IMR-90 (cell line): Measurements from ENCODE around the gene MMD. TPM values are rescaled to one million over a fixed set of nuclear protein-coding genes. Genes with fewer than 3 reads are reported as not detected.

Experiments
- ATAC-seq: fragments of 200-7000 bp; cut with Tn5 transposase; 2 replicates; pipeline ENCODE4 v1.9.1; 2020; ENCODE audit warnings: low read depth, mild to moderate bottlenecking, moderate library complexity
- BruUV-seq: library from RNA; stranded (reverse); fragments of 400-500 nt; replicated peaks from 2 replicates; lab custom pipeline; 2021; lab: Mats Ljungman, UMichigan
- CTCF ChIA-PET: fragments of 300-600 bp; formaldehyde crosslinking; extraction: SDS; loops from one replicate; lab custom pipeline; 2021; ENCODE audit warnings: antibody characterized with exemption; lab: Yijun Ruan, JAX
- POLR2A ChIA-PET: fragments of 300-600 bp; sonication (Branson Sonifier 250); formaldehyde crosslinking; loops from one replicate; lab custom pipeline; 2022; ENCODE audit warnings: antibody characterized with exemption; ENCODE audit not compliant: unreplicated experiment; lab: Charles Lee
- DNase-seq: peaks from one replicate; pipeline ENCODE4 v3.0.0; 2013
- H2AFZ ChIP-seq: replicated peaks from 2 replicates; pipeline ENCODE3; 2013; ENCODE audit warnings: low read length, mild to moderate bottlenecking; ENCODE audit not compliant: poor library complexity
- H2AK5ac ChIP-seq: 2 replicates; pipeline ENCODE4 v1.6.1; 2013; ENCODE audit warnings: low read depth, low read length, inconsistent platforms
- H2AK9ac ChIP-seq: replicated peaks from 2 replicates; pipeline ENCODE3; 2013; ENCODE audit warnings: mild to moderate bottlenecking, low read depth, low read length, moderate library complexity; ENCODE audit not compliant: poor library complexity
- H2BK120ac ChIP-seq: 2 replicates; pipeline ENCODE4 v1.6.1; 2013; ENCODE audit warnings: low read depth, low read length, inconsistent platforms
- H2BK15ac ChIP-seq: 3 replicates; pipeline ENCODE4 v1.6.1; 2013; ENCODE audit warnings: low read depth, low read length, inconsistent platforms
- H2BK20ac ChIP-seq: 2 replicates; pipeline ENCODE4 v1.6.1; 2013; ENCODE audit warnings: low read depth, mild to moderate bottlenecking, inconsistent platforms, low read length, moderate library complexity
- H2BK5ac ChIP-seq: 2 replicates; pipeline ENCODE4 v1.6.1; 2013; ENCODE audit warnings: mild to moderate bottlenecking, low read depth, low read length, inconsistent platforms; ENCODE audit not compliant: poor library complexity, severe bottlenecking
- H3K14ac ChIP-seq: replicated peaks from 2 replicates; pipeline ENCODE4 v1.6.1; 2013; ENCODE audit warnings: low read depth, low read length, inconsistent platforms
- H3K18ac ChIP-seq: 2 replicates; pipeline ENCODE4 v1.6.1; 2013; ENCODE audit warnings: low read depth, low read length, control low read depth
- H3K23ac ChIP-seq: 2 replicates; pipeline ENCODE4 v1.6.1; 2013; ENCODE audit warnings: low read depth, low read length, inconsistent platforms
- H3K27ac ChIP-seq: 2 replicates; pipeline ENCODE4 v1.5.1; 2013; ENCODE audit warnings: mild to moderate bottlenecking, control low read depth, low read length; ENCODE audit not compliant: insufficient read depth
- H3K27me3 ChIP-seq: 2 replicates; pipeline ENCODE4 v1.6.1; 2013; ENCODE audit warnings: low read length; ENCODE audit not compliant: control insufficient read depth, insufficient read depth
- H3K36me3 ChIP-seq: 2 replicates; pipeline ENCODE4 v1.6.1; 2013; ENCODE audit warnings: low read length, mixed read lengths; ENCODE audit not compliant: control insufficient read depth, insufficient read depth
- H3K4ac ChIP-seq: 2 replicates; pipeline ENCODE4 v1.6.1; 2013; ENCODE audit warnings: low read depth, low read length, inconsistent platforms
- H3K4me1 ChIP-seq: 2 replicates; pipeline ENCODE4 v1.6.1; 2013; ENCODE audit warnings: low read length, mixed read lengths; ENCODE audit not compliant: control insufficient read depth, insufficient read depth
- H3K4me2 ChIP-seq: 2 replicates; pipeline ENCODE4 v1.6.1; 2013; ENCODE audit warnings: low read depth, mild to moderate bottlenecking, control low read depth, low read length, moderate library complexity
- H3K4me3 ChIP-seq: 2 replicates; pipeline ENCODE4 v1.5.1; 2013; ENCODE audit warnings: low read depth, mild to moderate bottlenecking, control low read depth, low read length, moderate library complexity; ENCODE audit not compliant: insufficient read depth
- H3K56ac ChIP-seq: 2 replicates; pipeline ENCODE4 v1.6.1; 2013; ENCODE audit warnings: low read length, inconsistent platforms; ENCODE audit not compliant: insufficient read depth; ENCODE audit errors: extremely low read depth
- H3K79me1 ChIP-seq, 2 experiments: 2 replicates each; pipeline ENCODE4 v1.6.1; 2013; ENCODE audit warnings: low read length in 2 of 2, inconsistent platforms in 1 of 2, low read depth in 1 of 2
- H3K9ac ChIP-seq: 2 replicates; pipeline ENCODE4 v1.6.1; 2013; ENCODE audit warnings: low read depth, low read length, control low read depth
- H3K9me1 ChIP-seq: 2 replicates; pipeline ENCODE4 v1.6.1; 2013; ENCODE audit warnings: low read length, inconsistent platforms; ENCODE audit not compliant: insufficient read depth
- H3K9me3 ChIP-seq: 2 replicates; pipeline ENCODE4 v1.6.1; 2013; ENCODE audit warnings: low read length; ENCODE audit not compliant: control insufficient read depth, insufficient read depth
- H4K20me1 ChIP-seq: 2 replicates; pipeline ENCODE4 v1.6.1; 2013; ENCODE audit warnings: low read length, inconsistent platforms; ENCODE audit not compliant: insufficient read depth
- H4K5ac ChIP-seq: 2 replicates; pipeline ENCODE4 v1.6.1; 2013; ENCODE audit warnings: mild to moderate bottlenecking, low read depth, low read length, control low read depth
- H4K8ac ChIP-seq, 2 experiments: 2 replicates each; pipeline ENCODE4 v1.6.1; 2013; ENCODE audit warnings: low read depth in 2 of 2, low read length in 2 of 2, control low read depth in 1 of 2, inconsistent platforms in 1 of 2
- H4K91ac ChIP-seq: 2 replicates; pipeline ENCODE4 v1.6.1; 2013; ENCODE audit warnings: low read depth, low read length, inconsistent platforms; ENCODE audit not compliant: insufficient read depth
- BHLHE40 ChIP-seq: fragments of 150-350 bp; IDR thresholded peaks from 2 replicates; pipeline ENCODE4 v1.6.1; 2016; ENCODE audit warnings: mild to moderate bottlenecking, low read depth, low read length
- CEBPB ChIP-seq: IDR thresholded peaks from 2 replicates; pipeline ENCODE4 v1.6.1; 2012; ENCODE audit warnings: low read depth, low read length, improper control_type of control experiment
- CHD1 ChIP-seq: IDR thresholded peaks from 2 replicates; pipeline ENCODE4 v1.6.1; 2012; ENCODE audit warnings: low read depth, low read length, improper control_type of control experiment
- CTCF ChIP-seq: conservative IDR thresholded peaks from 2 replicates; pipeline ENCODE4 v1.5.1; 2012; ENCODE audit warnings: mild to moderate bottlenecking, low read depth, low read length, improper control_type of control experiment
- ELK1 ChIP-seq: fragments of 150-350 bp; IDR thresholded peaks from 2 replicates; pipeline ENCODE4 v1.6.1; 2016; ENCODE audit warnings: low read depth, mild to moderate bottlenecking, low read length, moderate library complexity, borderline replicate concordance
- FOS ChIP-seq: fragments of 150-350 bp; IDR thresholded peaks from 2 replicates; pipeline ENCODE4 v1.6.1; 2016; ENCODE audit warnings: low read depth, low read length
- MAFK ChIP-seq: IDR thresholded peaks from 2 replicates; pipeline ENCODE4 v1.6.1; 2012; ENCODE audit warnings: low read depth, low read length, improper control_type of control experiment
- MAZ ChIP-seq: IDR thresholded peaks from 2 replicates; pipeline ENCODE4 v1.6.1; 2012; ENCODE audit warnings: low read depth, mild to moderate bottlenecking, low read length, improper control_type of control experiment, moderate library complexity, borderline replicate concordance
- MXI1 ChIP-seq: IDR thresholded peaks from 2 replicates; pipeline ENCODE4 v1.6.1; 2012; ENCODE audit warnings: low read depth, mild to moderate bottlenecking, low read length, moderate library complexity, borderline replicate concordance
- NFE2L2 ChIP-seq: fragments of 150-350 bp; IDR thresholded peaks from 2 replicates; pipeline ENCODE4 v1.6.1; 2016; ENCODE audit warnings: low read depth, mild to moderate bottlenecking, low read length
- POLR2A ChIP-seq: IDR thresholded peaks from 2 replicates; pipeline ENCODE4 v1.6.1; 2012; ENCODE audit warnings: mild to moderate bottlenecking, low read depth, low read length
- RAD21 ChIP-seq: IDR thresholded peaks from 2 replicates; pipeline ENCODE4 v1.6.1; 2012; ENCODE audit warnings: low read length, improper control_type of control experiment
- RCOR1 ChIP-seq: IDR thresholded peaks from 2 replicates; pipeline ENCODE4 v1.6.1; 2012; ENCODE audit warnings: mild to moderate bottlenecking, low read length, improper control_type of control experiment; ENCODE audit not compliant: insufficient replicate concordance
- RFX5 ChIP-seq: IDR thresholded peaks from 2 replicates; pipeline ENCODE4 v1.8.0; 2012; ENCODE audit warnings: low read depth, mild to moderate bottlenecking, low read length, moderate library complexity
- SMC3 ChIP-seq: fragments of 150-350 bp; IDR thresholded peaks from 2 replicates; pipeline ENCODE4 v1.6.1; 2016; ENCODE audit warnings: low read depth, mild to moderate bottlenecking, antibody characterized with exemption, low read length, moderate library complexity
- USF2 ChIP-seq: fragments of 150-350 bp; IDR thresholded peaks from 2 replicates; pipeline ENCODE4 v1.6.1; 2017; ENCODE audit warnings: mild to moderate bottlenecking, antibody characterized with exemption, low read length, low read depth
- WGBS, 2 experiments: methylation state at CpG; one replicate each; pipeline versions ENCODE4 v1.1.5 to v1.1.7; 2013; ENCODE audit warnings: missing lambda C conversion rate in 2 of 2; ENCODE audit not compliant: insufficient read length in 1 of 2; ENCODE audit errors: extremely low coverage in 2 of 2; 5-methylcytosine and 5-hydroxymethylcytosine counted together
- dilution Hi-C: fragments of 300-500 bp; cut with HindIII; formaldehyde crosslinking; loops from one replicate; pipeline ENCODE4 v1.14.3; 2018; ENCODE audit warnings: low sequenced_read_pairs; ENCODE audit not compliant: unreplicated experiment
- in situ Hi-C: fragments of 300-500 bp; cut with MboI; formaldehyde crosslinking; loops from 3 replicates; pipeline ENCODE4 v1.14.3; 2019; ENCODE audit warnings: low sequenced_read_pairs, inconsistent platforms, mixed read lengths
- intact Hi-C: fragments of 100-400 bp; cut with micrococcal nuclease; formaldehyde crosslinking; loops from 2 replicates; pipeline ENCODE4 v1.10.0; 2022
- polyA plus RNA-seq, 3 experiments: library from polyadenylated mRNA; depleted of rRNA; stranded (reverse); fragments of >200 nt; gene quantifications; 2 replicates each; pipeline ENCODE4 v1.2.3, GENCODE V29; 2012; ENCODE audit warnings: low replicate concordance in 1 of 3
- total RNA-seq: library from RNA; depleted of rRNA; stranded (reverse); fragments of >200 nt; gene quantifications from 2 replicates; pipeline ENCODE4 v1.2.3, GENCODE V29; 2012

The MMD gene
- total and polyA plus RNA-seq, 2 of the 4 experiments (the other 2 are of a cell fraction) = 6.3 to 7.0 TPM

GRCh38 chr17:55354941-55355340, 66.7 kb downstream of the MMD start:
- WGBS, 2 experiments = no CpG with 5 or more reads among the region's 2 CpGs
- Histone ChIP-seq H4K5ac (no peak overlapping the region), H3K14ac (no peak overlapping the region), H3K56ac (no peak overlapping the region), H3K79me1 (no peaks in the 10 kb centered on the region), H2AK9ac (no peak overlapping the region), H3K4me2 (no peak overlapping the region), H2AFZ (no peak overlapping the region), H3K27ac (no peak overlapping the region), H3K36me3 (no peaks in the 10 kb centered on the region), H3K9me1 (no peaks in the 10 kb centered on the region), H2BK120ac (no peak overlapping the region), H3K23ac (no peak overlapping the region), H4K20me1 (no peaks in the 10 kb centered on the region), H3K9me3 (no peaks in the 10 kb centered on the region), H3K18ac (no peak overlapping the region), H2AK5ac (no peak overlapping the region), H2BK5ac (no peak overlapping the region), H3K4ac (no peak overlapping the region), H3K27me3 (peaks cover 4% of the 10 kb centered on the region), H2BK20ac (no peak overlapping the region), H3K4me3 (no peak overlapping the region), H3K9ac (no peak overlapping the region), H3K4me1 (no peaks in the 10 kb centered on the region), H4K91ac (no peak overlapping the region), H2BK15ac (no peak overlapping the region), H4K8ac (no peak overlapping the region)
- intact Hi-C loops = loop anchor here (5.0 kb wide), 1 partner anchor 157 kb away; the partner anchor contains the start of gene SMIM36
- ATAC-seq (no peak), DNase-seq (no peak)
- dilution Hi-C loops = no loop called here
- ChIA-PET CTCF (interaction anchor here (1.0 to 1.3 kb wide), 2 partner anchors 57 to 158 kb away, joined by 3 read pairs; no protein-coding TSS in a partner anchor), POLR2A (no interaction called here)
- no TSS peak for BruUV-seq
- in situ Hi-C loops = loop anchor here (5.0 kb wide), 1 partner anchor 157 kb away; the partner anchor contains the start of gene SMIM36
- TF ChIP-seq MAFK (no peak), CTCF (no peak), RFX5 (no peak), USF2 (no peak), ELK1 (no peak), NFE2L2 (no peak), FOS (no peak), RCOR1 (no peak), BHLHE40 (no peak), CEBPB (no peak), RAD21 (no peak), SMC3 (no peak), MAZ (no peak), CHD1 (no peak), MXI1 (no peak), POLR2A (no peak)
